HuH-7.5 (cell line): ENCODE measurements around the gene MX1.

Experiments used
- DNase-seq: peaks from one replicate; pipeline ENCODE4 v3.0.0; 2011; ENCODE audit warnings: low spot score

Gene MX1

DNA sequence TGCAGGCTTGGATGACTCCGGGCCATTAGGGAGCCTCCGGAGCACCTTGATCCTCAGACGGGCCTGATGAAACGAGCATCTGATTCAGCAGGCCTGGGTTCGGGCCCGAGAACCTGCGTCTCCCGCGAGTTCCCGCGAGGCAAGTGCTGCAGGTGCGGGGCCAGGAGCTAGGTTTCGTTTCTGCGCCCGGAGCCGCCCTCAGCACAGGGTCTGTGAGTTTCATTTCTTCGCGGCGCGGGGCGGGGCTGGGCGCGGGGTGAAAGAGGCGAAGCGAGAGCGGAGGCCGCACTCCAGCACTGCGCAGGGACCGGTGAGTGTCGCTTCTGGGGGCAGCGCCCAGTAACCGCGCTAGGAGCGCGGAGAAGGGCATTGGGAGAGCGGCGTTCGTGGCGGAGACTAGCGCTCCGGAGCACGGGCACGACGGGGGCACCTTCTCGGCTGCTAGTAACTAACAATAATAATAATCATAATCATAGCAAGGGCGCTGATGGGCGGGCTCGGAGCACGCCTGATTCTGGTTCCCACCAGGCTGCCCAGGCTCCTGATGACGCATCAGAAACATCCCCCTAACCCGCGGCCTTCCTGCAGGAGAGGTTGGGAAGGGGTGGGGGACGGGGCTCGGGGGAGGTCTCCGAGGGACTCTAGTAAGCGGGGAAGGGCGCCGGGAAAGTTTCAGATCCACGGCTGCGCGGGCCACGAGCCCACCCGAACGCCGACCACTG lies at the start of gene MX1:
MX1 (plus strand) TSS at position 286 of the 722 bp plus-strand sequence. CDS start 5,832 bp downstream, outside the sequence.
- DNase-seq: peak; percentile 29

DNA sequence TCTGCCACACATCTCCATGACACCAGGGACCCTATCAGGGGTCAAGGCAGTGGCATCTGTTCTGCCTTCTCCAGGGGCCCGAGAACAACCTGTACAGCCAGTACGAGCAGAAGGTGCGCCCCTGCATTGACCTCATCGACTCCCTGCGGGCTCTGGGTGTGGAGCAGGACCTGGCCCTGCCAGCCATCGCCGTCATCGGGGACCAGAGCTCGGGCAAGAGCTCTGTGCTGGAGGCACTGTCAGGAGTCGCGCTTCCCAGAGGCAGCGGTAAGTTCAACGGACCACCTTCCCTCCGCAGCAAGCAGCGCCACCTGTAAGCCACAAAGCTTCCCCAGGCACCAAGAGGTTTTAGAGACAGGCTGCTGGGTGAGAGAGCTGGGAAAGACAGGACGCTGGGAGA lies 48.3 kb upstream of the MX1 start:
- DNase-seq: no peak

DNA sequence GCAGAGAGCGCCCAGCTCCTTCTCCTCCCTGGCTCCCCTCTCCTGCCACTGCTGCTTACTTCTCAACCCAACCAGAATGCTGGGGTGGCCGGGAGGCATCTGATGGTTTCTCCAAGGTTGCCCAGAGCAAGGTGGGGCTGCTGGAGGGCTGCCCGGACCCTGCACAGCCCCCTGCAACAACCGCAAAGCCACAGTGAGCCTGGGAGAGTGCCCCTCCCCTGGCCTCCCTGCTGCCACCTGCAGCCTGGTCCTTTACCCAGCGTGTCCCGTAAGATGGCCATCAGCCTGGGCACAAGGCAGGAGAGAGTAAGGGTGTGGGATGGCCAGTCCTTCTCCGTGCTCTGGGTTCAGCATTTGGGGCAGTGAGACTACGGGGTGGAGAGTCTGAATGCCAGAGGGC lies 47.2 kb upstream of the MX1 start:
- DNase-seq: no peak

- no peak for DNase-seq
These were observed 46.1 kb upstream of the MX1 start for GRCh38 chr21:41379901-41380300.

GRCh38 chr21:41381731-41382130 lies 44.3 kb upstream of the MX1 start:
- DNase-seq: no peak

- no peak for DNase-seq
These were observed 38.8 kb upstream of the MX1 start for GRCh38 chr21:41387042-41387819.

GRCh38 chr21:41387824-41388223 lies 38.2 kb upstream of the MX1 start:
- DNase-seq: no peak

GRCh38 chr21:41388259-41388658 lies 37.8 kb upstream of the MX1 start:
- DNase-seq: no peak

- DNase-seq: no peak
These were observed 35.9 kb upstream of the MX1 start for GRCh38 chr21:41390043-41390639.

- no peak for DNase-seq
These were observed 32.1 kb upstream of the MX1 start for GRCh38 chr21:41393876-41394465.

DNA sequence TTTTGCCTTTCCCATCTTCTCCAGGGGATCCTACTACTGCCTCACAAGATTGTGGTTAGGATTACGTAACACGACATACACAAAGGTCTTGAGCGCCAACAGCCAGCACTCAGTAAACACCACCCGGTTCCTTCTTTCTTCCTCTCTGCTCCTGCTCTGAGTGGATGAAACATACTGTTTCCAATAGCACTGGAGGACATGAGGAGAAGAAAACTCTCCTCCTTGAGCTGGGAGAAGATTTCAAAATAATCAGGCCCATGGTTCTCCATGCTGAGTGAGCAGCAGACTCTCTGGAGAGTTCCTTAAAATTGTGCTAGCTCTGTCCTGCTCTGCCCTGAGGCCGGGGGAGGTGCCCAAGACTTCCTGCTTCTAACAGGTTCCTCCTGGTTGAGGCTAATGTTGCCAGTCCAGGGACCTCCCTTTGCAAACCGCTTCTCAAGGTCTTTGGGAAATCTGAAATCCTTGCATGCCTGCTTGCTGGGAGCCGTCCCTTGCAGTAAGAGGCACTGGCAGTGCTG lies 29.4 kb upstream of the MX1 start:
- no peak for DNase-seq

GRCh38 chr21:41397471-41397891 lies 28.6 kb upstream of the MX1 start:
- no peak for DNase-seq

DNA sequence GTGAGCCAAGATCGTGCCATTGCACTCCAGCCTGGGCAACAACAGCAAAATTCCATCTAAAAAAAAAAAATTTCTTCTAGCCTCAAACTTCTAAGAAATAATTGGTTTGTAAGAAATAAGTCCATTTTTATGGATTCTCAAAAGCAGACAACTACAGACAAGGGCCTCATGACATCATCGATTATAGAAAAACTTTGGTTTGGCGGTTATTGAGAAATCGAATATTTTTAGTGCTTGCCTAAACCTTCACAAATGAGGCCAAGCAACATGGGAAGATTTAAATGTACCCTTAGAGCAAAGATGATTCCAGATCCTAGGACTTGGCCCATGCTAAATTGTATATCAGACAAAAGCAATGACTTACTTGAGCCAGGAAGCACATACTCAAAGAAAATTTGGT lies 27.8 kb upstream of the MX1 start:
- DNase-seq: no peak

- no peak for DNase-seq
These were observed 27.2 kb upstream of the MX1 start for GRCh38 chr21:41398831-41399230.

DNA sequence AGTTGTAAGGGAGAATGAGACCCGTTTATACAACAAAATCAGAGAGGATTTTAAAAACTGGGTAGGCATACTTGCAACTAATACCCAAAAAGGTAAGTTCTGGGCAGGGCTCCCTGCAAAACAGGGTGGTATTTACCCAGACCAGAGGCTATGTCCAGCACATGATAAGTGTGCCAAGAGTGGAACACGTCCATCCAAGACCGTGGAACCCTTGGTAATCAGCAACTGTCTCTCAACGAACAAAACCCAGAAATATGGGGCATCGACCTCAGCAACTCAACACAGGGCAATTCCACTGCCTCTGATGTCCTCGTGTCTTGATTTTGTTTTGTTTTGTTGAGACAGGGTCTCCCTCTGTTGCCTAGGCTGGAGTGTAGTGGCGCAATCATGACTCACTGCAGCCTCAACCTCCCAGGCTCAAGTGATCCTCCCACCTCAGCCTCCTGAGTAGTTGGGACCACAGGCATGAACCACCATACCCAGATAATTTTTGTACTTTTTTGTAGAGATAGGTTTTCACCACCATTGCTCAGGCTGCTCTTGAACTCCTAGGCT lies 26.7 kb upstream of the MX1 start:
- no peak for DNase-seq

- no peak for DNase-seq
These were observed 23.8 kb upstream of the MX1 start for GRCh38 chr21:41402231-41402630.

GRCh38 chr21:41402796-41403195 lies 23.2 kb upstream of the MX1 start:
- no peak for DNase-seq

DNA sequence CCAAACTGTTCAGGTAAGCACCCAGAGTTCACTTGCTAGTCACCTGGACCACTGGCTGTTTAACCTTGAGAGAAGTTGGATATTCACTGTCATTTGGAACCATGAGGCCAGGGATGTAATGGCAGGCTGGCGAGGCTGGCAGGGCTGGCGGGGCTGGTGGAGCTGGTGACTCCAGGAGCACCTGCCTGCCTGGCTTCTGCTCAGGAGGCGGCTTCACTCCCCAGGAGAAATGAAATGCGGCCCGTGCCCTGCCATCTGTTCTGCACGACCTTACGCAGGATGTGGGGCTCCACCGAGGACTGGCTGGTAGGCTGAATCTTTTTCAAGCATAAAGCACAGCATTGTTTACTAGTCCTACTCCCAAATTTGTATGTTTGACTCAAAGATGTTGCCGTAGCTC lies 22.7 kb upstream of the MX1 start:
- no peak for DNase-seq

GRCh38 chr21:41403966-41404365 lies 22.1 kb upstream of the MX1 start:
- DNase-seq: no peak

DNA sequence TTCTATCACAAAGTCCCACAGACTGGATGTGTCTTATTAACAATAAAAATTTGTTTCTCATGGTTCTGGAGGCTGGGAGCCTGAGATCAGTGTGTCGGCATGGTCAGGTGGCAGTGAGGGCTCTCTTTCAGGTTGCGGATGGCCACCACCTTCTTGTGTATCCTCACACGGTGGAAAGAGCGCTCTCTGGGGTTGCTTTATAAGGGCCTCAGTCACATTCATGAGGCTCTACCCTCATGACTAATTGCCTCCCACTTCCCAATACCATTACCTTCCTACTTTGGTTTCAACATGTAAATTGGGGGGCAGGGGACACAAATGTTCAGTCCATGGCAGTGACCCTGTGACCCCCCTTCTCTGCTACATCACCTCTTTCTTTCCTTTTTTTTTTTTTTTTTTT lies 20.7 kb upstream of the MX1 start:
- no peak for DNase-seq

GRCh38 chr21:41406340-41406739 lies 19.7 kb upstream of the MX1 start:
- DNase-seq: no peak
